SJCRH30 (cell line): ENCODE data around the gene APOL2. TPM values are rescaled to one million over a fixed set of nuclear protein-coding genes. Genes with fewer than 3 reads are reported as not detected.
"Not testable (repeated sequence)": the region's sequence is repeated elsewhere in the genome, so short reads cannot be mapped to it uniquely, and the experiment has no call there.

Experiments used
- DNase-seq, 2 experiments: peaks; one replicate each; pipeline ENCODE4 v3.0.0-alpha.2; 2015 to 2020
- H3K27ac ChIP-seq: fragments of 250-450 bp; sonication (Bioruptor Pico); 2 replicates; pipeline ENCODE4 v1.5.1; 2020; ENCODE audit warnings: mild to moderate bottlenecking, moderate library complexity
- H3K27me3 ChIP-seq: fragments of 250-450 bp; sonication (Bioruptor Pico); 2 replicates; pipeline ENCODE4 v1.5.1; 2020; ENCODE audit warnings: mild to moderate bottlenecking, moderate library complexity
- H3K36me3 ChIP-seq: fragments of 250-450 bp; sonication (Bioruptor Pico); 2 replicates; pipeline ENCODE4 v1.5.1; 2020; ENCODE audit warnings: mild to moderate bottlenecking, moderate library complexity
- H3K4me1 ChIP-seq: fragments of 250-450 bp; sonication (Bioruptor Pico); 2 replicates; pipeline ENCODE4 v1.5.1; 2020; ENCODE audit warnings: mild to moderate bottlenecking, moderate library complexity
- H3K4me3 ChIP-seq: fragments of 250-450 bp; sonication (Bioruptor Pico); 2 replicates; pipeline ENCODE4 v1.5.1; 2020; ENCODE audit warnings: mild to moderate bottlenecking, moderate library complexity
- H3K9me3 ChIP-seq: fragments of 250-450 bp; sonication (Bioruptor Pico); replicated peaks from 2 replicates; pipeline ENCODE4 v1.5.1; 2020; ENCODE audit warnings: mild to moderate bottlenecking, moderate library complexity
- total RNA-seq: library from RNA; depleted of rRNA; stranded (reverse); fragments of >200 nt; shearing (Covaris generic); gene quantifications from 2 replicates; pipeline ENCODE4 v1.2.3, GENCODE V29; 2014

APOL2 gene
- total RNA-seq, 1 experiment from 2014 or later: 1.9 TPM

DNA sequence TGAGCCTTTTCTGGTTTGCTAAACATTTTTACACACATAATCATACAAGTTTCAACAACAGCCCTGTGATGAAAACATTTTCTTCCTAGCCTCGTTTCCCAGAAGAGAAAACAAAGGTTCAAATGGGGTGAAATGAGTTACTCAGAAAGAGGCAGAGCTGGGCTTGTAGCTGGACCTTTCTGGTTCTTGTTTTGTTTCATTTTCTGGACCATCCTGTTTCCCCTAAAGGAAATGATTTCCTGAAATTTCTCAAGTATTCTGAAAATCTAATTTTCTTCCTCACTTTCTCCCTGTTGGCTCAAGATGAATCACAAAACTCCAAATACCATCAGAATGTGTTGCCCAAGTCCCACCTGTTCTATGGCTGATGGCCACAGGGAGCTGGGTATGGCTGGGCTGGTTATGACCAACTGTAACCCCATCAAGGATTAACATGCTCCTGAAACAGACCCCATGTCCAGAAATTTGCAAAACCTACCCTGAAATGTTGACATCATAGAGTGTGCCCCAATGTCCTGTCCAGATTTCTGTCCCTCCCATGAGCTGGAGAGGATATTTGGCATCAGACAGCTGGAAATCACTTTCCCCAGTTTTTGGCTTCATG, 31.1 kb downstream of the APOL2 start:
- no peak overlapping the region for H3K4me3 ChIP-seq
- H3K27ac ChIP-seq: no peak overlapping the region
- DNase-seq: no peak
- H3K4me1 ChIP-seq: no peaks in the 10 kb centered on the region
- no peaks in the 10 kb centered on the region for H3K27me3 ChIP-seq
- no peaks in the 10 kb centered on the region for H3K36me3 ChIP-seq
- H3K9me3 ChIP-seq: no peaks in the 10 kb centered on the region

DNA sequence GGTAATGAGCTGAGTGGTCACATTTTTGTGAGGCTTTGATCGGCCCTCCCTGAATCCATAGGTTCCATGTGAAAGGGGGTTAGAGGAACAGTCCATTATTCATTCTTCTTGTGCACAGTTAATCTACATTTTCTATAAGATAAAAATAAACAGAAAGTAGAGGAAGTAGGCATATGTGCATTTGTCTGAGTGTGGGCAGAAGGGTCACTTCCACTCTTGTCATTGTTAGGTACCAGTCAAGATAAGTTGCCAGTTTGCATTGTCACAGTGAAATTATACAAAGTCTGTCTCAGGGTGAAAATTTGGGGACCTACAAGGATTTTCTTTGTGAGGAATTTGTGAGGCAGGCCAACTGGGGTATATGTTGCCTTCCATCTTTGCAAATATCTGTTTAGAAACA, 33.1 kb downstream of the APOL2 start:
- no peak for DNase-seq
- Histone ChIP-seq H3K4me3 (no peak overlapping the region), H3K4me1 (no peaks in the 10 kb centered on the region), H3K27ac (no peak overlapping the region), H3K27me3 (no peaks in the 10 kb centered on the region), H3K9me3 (no peaks in the 10 kb centered on the region), H3K36me3 (no peaks in the 10 kb centered on the region)

DNA sequence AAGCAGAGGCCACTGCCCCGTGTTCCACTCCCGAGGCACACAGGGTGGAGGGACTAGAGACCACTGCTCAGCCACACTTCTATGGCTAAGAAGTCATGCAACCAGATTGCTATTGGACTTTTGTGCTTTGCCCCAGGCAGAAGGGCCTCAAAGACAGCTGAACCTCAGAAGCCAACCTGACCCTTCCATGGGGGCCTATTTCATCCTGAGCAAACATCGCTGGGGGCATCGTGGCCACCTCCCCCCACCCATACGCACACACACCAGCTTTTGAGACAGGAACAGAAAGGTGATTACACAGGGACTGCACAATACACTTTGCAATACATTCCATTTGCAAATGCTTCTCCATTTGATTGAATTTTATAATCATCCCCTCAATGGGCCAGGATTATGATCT, 33.8 kb downstream of the APOL2 start:
- H3K27ac ChIP-seq, H3K4me3 ChIP-seq, H3K9me3 ChIP-seq: not testable (repeated sequence)

DNA sequence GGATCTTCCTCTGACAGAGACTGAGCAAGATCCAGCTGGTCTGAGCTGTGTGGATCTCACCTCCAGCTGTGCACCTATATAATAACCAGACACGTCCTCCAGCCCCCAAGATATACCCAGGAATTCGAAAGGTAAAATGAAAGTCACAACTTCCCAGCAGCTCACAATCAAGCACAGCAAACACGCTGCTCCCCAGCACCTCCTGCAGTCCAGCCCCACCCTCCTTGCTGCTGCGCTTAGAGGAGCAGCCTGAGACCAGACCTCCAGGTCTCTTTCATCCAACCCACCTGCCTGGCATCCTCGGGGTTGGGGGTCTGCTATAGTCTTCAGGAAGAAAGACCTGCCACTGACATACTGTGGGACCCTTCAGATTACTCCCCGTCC, 34.7 kb downstream of the APOL2 start:
- H3K27ac ChIP-seq: no peak overlapping the region
- H3K4me1 ChIP-seq: no peaks in the 10 kb centered on the region
- H3K36me3 ChIP-seq: no peaks in the 10 kb centered on the region
- no peak overlapping the region for H3K4me3 ChIP-seq
- no peaks in the 10 kb centered on the region for H3K9me3 ChIP-seq
- no peaks in the 10 kb centered on the region for H3K27me3 ChIP-seq
- no peak for DNase-seq

More for the DNA sequence above, 33.8 kb downstream of the APOL2 start:
- not testable (repeated sequence) for DNase-seq, H3K36me3 ChIP-seq, H3K27me3 ChIP-seq, H3K4me1 ChIP-seq

DNA sequence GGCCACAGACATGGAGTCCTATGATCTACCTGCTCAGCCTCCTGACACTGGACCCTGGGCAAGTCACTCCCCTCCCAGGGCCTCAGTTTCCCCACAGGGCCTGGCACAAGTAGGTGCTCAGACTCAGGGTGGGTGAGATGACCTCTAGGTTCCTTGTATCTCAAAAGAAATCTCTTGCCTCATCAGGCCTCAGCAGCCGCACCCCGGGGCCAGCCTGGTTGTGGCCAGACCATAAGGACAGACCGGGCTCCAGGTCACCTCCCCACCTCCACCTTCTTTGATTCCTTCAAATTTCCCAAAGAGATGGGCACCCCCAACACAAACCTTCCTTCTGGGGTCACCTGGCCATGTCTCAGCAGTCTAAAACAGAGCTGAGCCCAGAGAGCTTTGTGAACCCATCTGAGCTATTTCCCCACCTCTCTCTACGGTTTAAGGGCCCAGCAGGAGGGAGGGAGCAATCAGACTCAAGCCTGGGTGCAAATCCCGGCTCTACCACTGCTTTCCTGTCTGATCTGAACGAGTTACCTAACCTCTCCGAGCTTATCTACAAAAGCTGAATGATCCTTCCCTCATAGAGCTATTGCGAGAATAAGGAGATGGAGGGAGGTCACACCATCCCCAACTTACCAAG, 35.2 kb downstream of the APOL2 start:
- no peaks in the 10 kb centered on the region for H3K4me1 ChIP-seq
- no peak for DNase-seq
- H3K27ac ChIP-seq: no peak overlapping the region
- no peaks in the 10 kb centered on the region for H3K9me3 ChIP-seq
- H3K36me3 ChIP-seq: no peaks in the 10 kb centered on the region
- H3K4me3 ChIP-seq: no peak overlapping the region
- H3K27me3 ChIP-seq: no peaks in the 10 kb centered on the region

DNA sequence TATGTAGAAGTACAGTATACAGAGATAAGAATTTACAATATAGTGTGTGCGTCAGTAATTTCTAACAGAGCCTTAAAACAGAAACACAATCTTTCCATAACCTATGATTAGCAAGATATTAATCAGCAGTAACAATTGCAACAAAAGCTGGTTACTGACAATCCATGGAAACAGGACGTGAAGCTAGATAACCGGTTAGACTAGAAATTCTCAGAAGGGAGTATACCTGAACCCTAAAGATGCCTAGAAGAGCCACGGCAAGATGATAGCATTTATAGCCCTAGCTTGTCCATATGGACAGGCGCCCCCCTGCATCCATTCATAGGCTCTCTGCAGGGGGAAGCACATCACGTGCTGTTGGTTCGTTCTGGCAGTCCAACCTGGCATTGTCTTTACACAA, 35.9 kb downstream of the APOL2 start:
- not testable (repeated sequence) for H3K4me3 ChIP-seq, H3K36me3 ChIP-seq, DNase-seq, H3K27me3 ChIP-seq, H3K27ac ChIP-seq, H3K9me3 ChIP-seq, H3K4me1 ChIP-seq

DNA sequence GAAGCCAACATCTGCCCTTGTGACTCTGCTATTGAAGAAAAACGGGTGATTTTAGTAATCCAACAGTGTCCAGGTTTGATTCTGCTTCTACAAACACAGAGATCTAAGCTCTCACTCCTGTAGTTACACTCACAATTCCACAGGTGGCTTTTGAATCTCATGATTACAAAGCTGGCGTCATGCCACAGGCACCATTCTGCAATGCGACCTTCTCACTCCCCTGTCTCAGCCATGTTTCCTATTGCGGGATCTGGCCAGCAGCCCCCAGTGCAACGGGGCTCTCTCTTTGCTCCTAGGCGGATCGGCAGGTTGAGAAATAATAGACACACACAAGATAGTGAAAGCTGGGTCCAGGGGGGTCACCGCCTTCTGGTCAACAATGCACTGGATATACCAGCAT, 36.4 kb downstream of the APOL2 start:
- H3K27me3 ChIP-seq, H3K36me3 ChIP-seq, H3K4me1 ChIP-seq, H3K4me3 ChIP-seq, H3K27ac ChIP-seq, H3K9me3 ChIP-seq: not testable (repeated sequence)
- peak in 1 of 2 experiments; percentile 35 for DNase-seq

DNA sequence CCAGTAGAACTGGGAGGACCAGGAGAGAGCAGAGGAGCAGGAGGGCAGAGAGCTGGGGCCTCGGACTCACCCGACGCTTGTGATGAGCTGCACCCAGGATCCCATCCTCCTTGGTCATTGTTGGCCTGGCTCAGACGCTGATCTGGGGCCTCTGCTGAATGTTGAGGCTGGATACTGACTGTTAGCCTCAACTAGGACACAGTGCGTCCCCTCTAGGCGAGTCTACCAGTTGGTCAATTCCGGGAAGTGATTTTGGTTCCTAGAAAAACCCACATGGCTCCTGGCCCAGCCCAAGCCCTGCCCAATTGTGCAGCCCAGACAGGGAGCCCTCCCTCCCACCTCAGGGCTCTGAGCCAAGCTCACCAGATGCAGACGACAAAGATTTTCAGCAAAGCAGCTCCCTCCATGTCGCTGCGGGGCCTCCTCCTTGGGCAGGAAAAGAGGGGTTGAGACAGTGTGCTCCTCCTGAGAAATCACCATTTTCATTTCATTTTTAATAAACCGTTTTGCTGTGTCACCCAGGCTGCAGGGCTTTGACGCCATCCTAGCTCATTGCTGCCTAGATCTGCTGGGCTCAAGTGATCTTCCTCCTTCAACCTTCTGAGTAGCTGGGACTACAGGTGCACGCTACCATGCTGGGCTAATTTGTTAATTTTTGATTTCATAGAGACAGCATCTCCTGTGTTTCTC, 37.6 kb downstream of the APOL2 start, which contains the start of gene APOL4:
Gene APOL4, minus strand, starts transcription at position 180 of the 690 bp plus-strand sequence. Its CDS starts 75 bp downstream, at position 105.
- no peak for DNase-seq
- H3K4me1 ChIP-seq: peaks cover 13% of the 10 kb centered on the region
- H3K27me3 ChIP-seq: no peaks in the 10 kb centered on the region
- no peaks in the 10 kb centered on the region for H3K9me3 ChIP-seq
- H3K4me3 ChIP-seq: no peak within 1 kb of the TSS
- no peaks in the 10 kb centered on the region for H3K36me3 ChIP-seq
- no peak within 1 kb of the TSS for H3K27ac ChIP-seq

DNA sequence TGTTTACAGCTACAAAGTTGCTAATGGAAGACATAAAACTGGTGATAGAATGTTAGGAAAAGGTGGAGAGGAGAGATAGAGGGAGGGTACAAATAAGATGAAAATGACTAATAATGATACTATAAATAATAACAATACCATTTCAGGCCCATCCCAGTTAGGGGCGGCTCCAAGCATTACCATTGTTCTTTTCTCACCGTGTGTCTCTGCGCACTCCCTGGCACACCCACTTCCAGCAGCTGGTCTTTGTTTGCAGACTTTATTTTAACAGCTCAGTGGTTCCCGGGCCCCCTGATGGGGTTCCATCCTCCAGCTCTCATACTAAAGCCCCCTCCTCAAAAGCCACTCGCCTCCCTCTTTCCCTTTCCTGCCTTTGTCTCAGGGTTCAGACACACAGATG, 38.3 kb downstream of the APOL2 start:
- not testable (repeated sequence) for DNase-seq

DNA sequence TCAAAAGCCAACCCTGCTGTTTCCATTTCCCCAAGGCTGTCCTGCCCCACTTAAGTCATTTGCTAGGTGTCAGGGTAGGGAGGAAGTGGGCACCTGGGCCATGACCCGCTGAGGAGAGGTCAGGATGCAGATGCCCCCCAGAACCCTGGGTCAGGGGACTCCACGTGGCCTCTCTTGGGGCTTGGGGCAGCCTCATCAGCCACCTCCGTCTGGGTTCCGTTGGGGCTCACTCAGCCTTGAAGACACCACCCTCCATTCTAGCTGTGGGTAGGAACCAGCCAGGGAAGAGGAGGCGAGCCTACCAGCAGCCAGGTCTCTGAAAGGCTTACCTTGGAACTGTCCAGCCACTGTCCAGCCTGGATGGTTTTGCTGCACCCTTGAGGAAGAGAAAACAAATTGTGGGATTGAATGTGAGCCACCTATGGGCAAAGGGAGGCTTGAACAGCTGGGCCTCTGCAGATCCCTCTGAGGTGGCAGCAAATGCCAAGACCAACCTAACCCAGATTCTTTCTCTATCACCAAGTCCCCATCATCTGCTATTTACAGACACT, 40.3 kb downstream of the APOL2 start:
- DNase-seq: no peak
- Histone ChIP-seq H3K9me3 (no peaks in the 10 kb centered on the region), H3K4me1 (peaks cover 19% of the 10 kb centered on the region)

More for the DNA sequence above, 38.3 kb downstream of the APOL2 start:
- H3K9me3 ChIP-seq, H3K4me3 ChIP-seq, H3K36me3 ChIP-seq, H3K27me3 ChIP-seq, H3K27ac ChIP-seq: not testable (repeated sequence)
- H3K4me1 ChIP-seq: peaks cover 19% of the 10 kb centered on the region

DNA sequence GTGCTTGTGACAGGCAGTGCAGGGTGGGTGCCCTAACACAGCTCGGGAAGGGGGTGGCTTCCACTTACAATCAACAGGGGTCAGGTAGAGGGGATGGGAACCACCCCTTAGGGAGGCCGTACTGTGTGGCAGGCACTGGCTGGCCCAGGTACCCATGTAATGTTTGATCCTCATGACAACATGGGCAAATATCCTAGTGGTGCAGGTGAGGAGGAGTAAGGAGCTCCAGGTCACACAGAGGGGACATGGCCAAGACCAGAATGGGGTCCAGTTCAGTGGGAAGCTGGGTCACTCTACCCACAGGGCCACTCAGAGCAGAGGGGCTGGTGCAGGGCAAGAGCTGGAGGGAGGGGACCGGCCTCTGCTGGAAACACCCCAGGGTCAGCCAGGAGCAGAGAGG, 40.8 kb downstream of the APOL2 start:
- Histone ChIP-seq H3K27ac (no peak overlapping the region), H3K36me3 (no peaks in the 10 kb centered on the region), H3K4me1 (peaks cover 19% of the 10 kb centered on the region), H3K27me3 (no peaks in the 10 kb centered on the region), H3K9me3 (no peaks in the 10 kb centered on the region), H3K4me3 (no peak overlapping the region)
- DNase-seq: no peak

More for the DNA sequence above, 40.3 kb downstream of the APOL2 start:
- Histone ChIP-seq H3K27ac (no peak overlapping the region), H3K36me3 (no peaks in the 10 kb centered on the region), H3K4me3 (no peak overlapping the region), H3K27me3 (no peaks in the 10 kb centered on the region)

DNA sequence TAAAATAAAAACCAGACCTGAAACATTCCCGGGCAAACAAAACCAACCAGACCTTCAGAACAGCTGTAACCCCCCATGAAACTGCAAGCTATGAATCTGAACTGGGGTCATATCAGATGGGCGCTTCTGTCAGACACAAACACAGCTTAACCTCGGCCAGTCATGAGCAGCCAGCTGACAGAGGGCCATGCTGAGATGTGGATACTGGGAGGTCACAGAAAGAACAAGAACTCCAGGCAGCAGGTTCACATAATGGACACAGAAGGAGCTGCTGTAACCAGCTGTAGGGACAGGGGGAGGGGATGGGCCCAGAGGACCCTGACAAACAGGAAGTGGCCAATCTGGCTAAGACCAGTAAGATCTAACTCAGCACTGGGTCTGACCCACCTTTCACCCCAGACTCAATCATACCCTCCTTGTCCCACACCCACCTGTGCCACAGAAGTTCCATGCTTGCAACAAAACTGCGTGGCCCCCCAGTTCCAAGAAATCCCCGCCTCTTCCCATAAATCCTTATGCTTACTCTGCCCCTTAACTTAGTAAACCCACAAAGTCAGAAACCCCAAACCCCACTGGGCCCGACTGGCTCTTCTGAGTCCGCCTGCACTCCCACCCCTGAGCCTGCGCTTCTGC, 41.7 kb downstream of the APOL2 start:
- peak overlapping the region; percentile 1; the same call in 1 of the 2 replicates for H3K4me3 ChIP-seq
- no peaks in the 10 kb centered on the region for H3K27me3 ChIP-seq
- peak; percentile 34 to 64 for DNase-seq
- no peaks in the 10 kb centered on the region for H3K9me3 ChIP-seq
- H3K27ac ChIP-seq: peak overlapping the region; percentile 9; the same call in 1 of the 2 replicates
- no peaks in the 10 kb centered on the region for H3K36me3 ChIP-seq
- H3K4me1 ChIP-seq: peaks cover 19% of the 10 kb centered on the region

DNA sequence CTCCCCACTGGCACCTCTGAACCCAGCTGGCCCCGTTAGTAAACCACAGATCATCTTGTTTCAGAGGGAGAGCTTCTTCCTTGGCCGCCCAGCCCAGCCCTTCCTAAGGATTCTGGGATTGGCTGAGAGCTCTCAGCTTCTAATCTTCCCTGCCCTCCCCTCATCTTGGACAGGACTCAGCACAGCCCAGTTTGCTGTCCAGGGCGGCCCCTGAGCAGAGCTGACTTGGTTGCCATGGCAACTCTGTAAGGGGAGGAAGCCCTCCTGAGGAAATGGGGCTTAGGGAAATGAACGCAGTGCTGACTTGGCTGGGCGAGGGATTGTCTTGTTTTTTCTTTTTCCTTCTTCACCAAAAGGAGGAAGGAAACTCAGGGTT, 42.3 kb downstream of the APOL2 start:
- no peaks in the 10 kb centered on the region for H3K27me3 ChIP-seq
- peak overlapping the region; percentile 1; the same call in 1 of the 2 replicates for H3K4me3 ChIP-seq
- no peaks in the 10 kb centered on the region for H3K36me3 ChIP-seq
- peaks cover 19% of the 10 kb centered on the region for H3K4me1 ChIP-seq
- no peaks in the 10 kb centered on the region for H3K9me3 ChIP-seq
- H3K27ac ChIP-seq: peak overlapping the region; percentile 9; the same call in 1 of the 2 replicates
- peak; percentile 77 to 85 for DNase-seq

DNA sequence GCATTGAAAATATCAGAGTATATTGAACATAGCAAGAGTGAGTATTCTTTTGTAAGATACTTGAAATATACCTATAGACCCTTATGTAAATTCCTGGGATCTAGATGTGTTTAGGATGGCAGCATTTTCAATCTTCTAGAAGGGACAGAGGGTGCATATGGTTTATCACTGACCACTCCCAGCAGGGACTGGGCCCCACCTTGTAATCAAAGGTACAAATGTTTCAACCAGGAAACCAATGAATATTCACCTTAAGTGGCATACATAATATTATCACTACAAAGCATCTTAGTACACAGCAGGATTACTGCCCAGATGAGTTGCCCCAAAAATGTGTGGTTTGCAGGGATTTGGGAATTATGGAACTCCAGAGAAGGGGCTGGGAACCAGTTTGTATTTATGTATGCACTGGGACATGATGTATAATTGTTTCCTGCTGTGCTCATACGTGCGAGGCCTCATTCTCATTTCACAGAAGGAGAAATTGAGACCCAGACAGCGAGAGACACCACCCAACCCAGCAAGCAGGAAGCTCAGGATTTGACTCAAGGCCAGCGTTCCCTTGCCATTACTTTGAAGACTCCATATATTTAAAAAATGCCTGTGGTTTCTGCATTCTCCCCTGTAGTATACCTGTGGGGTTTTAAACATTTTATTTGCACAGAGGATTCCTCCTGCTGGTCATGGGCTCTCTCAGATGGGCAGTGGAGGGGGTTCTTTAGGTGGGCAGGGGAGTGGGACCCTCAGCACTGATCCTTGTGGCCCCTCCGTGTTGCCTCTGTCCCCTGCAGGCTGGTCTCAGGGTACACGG, 42.9 kb downstream of the APOL2 start:
- Histone ChIP-seq H3K4me3 (0 out of 2 replicates have a peak overlapping the region, but pooled peaks have one; percentile 1), H3K4me1 (peaks cover 19% of the 10 kb centered on the region), H3K27ac (no peak overlapping the region), H3K27me3 (no peaks in the 10 kb centered on the region), H3K9me3 (no peaks in the 10 kb centered on the region), H3K36me3 (no peaks in the 10 kb centered on the region)
- DNase-seq: no peak
